Liver (tissue), 3 donors: ENCODE data around the gene KRT6B.

ENCODE experiments used
- EGR1 ChIP-seq, 2 donors: IDR thresholded peaks; 2 replicates each; pipeline ENCODE4 v1.6.1; 2016 to 2018; ENCODE audit warnings: antibody characterized with exemption in 2 of 2, low read depth in 2 of 2
- NR2F2 ChIP-seq: IDR thresholded peaks from 2 replicates; pipeline ENCODE4 v1.6.1; 2016; ENCODE audit warnings: antibody characterized with exemption
- RAD21 ChIP-seq, 2 donors: IDR thresholded peaks; 2 replicates each; pipeline ENCODE4 v1.6.1; 2016; ENCODE audit warnings: antibody characterized with exemption in 2 of 2, mild to moderate bottlenecking in 2 of 2
- TAF1 ChIP-seq: conservative IDR thresholded peaks from 2 replicates; pipeline ENCODE4 v1.6.1; 2016; ENCODE audit warnings: antibody characterized with exemption, mild to moderate bottlenecking
- YY1 ChIP-seq: IDR thresholded peaks from 2 replicates; pipeline ENCODE4 v1.6.1; 2016; ENCODE audit warnings: antibody characterized with exemption, mild to moderate bottlenecking
- TF ChIP-seq, protein P1 (sequence below): fragments of 150-350 bp; IDR thresholded peaks from 2 replicates; pipeline ENCODE4 v1.5.1; 2017; ENCODE audit warnings: improper control_type of control experiment, low read depth, low read length; ENCODE audit not compliant: missing input control
- TF ChIP-seq, protein P2 (sequence below): IDR thresholded peaks from 2 replicates; pipeline ENCODE4 v1.6.1; 2016; ENCODE audit warnings: antibody characterized with exemption, mild to moderate bottlenecking
- TF ChIP-seq, protein P3 (sequence below): IDR thresholded peaks from 2 replicates; pipeline ENCODE4 v1.6.1; 2016; ENCODE audit warnings: antibody characterized with exemption
- TF ChIP-seq, protein P4 (sequence below): IDR thresholded peaks from 2 replicates; pipeline ENCODE4 v1.6.1; 2016; ENCODE audit warnings: antibody characterized with exemption
- TF ChIP-seq, protein P5 (sequence below): IDR thresholded peaks from 2 replicates; pipeline ENCODE4 v1.6.1; 2016; ENCODE audit warnings: antibody characterized with exemption
- donor health status: healthy.
- donor health status: healthy.

DNA sequence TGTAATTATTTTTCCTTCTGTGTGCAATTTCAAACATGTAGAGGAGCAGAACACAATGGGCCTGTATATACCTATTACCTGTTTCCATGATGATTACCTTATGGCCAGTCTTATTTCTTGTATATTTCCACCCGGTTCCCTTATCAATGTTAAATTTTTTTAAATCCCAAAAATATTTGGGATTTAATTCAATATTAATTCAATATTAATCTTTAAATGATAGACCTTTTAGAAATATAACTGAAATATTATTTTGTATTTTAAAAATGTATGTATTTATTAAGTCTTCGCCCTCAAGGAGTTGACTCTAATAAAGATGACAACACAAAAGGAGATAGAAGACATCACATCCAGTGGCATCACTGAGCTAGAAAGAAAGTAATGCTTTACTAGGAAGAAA, 22.3 kb upstream of the KRT6B start:
- no peak for TF ChIP-seq TAF1
- TF ChIP-seq, protein P1, sequence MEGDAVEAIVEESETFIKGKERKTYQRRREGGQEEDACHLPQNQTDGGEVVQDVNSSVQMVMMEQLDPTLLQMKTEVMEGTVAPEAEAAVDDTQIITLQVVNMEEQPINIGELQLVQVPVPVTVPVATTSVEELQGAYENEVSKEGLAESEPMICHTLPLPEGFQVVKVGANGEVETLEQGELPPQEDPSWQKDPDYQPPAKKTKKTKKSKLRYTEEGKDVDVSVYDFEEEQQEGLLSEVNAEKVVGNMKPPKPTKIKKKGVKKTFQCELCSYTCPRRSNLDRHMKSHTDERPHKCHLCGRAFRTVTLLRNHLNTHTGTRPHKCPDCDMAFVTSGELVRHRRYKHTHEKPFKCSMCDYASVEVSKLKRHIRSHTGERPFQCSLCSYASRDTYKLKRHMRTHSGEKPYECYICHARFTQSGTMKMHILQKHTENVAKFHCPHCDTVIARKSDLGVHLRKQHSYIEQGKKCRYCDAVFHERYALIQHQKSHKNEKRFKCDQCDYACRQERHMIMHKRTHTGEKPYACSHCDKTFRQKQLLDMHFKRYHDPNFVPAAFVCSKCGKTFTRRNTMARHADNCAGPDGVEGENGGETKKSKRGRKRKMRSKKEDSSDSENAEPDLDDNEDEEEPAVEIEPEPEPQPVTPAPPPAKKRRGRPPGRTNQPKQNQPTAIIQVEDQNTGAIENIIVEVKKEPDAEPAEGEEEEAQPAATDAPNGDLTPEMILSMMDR, result no peak
- TF ChIP-seq NR2F2, result no peak
- TF ChIP-seq, protein P2, sequence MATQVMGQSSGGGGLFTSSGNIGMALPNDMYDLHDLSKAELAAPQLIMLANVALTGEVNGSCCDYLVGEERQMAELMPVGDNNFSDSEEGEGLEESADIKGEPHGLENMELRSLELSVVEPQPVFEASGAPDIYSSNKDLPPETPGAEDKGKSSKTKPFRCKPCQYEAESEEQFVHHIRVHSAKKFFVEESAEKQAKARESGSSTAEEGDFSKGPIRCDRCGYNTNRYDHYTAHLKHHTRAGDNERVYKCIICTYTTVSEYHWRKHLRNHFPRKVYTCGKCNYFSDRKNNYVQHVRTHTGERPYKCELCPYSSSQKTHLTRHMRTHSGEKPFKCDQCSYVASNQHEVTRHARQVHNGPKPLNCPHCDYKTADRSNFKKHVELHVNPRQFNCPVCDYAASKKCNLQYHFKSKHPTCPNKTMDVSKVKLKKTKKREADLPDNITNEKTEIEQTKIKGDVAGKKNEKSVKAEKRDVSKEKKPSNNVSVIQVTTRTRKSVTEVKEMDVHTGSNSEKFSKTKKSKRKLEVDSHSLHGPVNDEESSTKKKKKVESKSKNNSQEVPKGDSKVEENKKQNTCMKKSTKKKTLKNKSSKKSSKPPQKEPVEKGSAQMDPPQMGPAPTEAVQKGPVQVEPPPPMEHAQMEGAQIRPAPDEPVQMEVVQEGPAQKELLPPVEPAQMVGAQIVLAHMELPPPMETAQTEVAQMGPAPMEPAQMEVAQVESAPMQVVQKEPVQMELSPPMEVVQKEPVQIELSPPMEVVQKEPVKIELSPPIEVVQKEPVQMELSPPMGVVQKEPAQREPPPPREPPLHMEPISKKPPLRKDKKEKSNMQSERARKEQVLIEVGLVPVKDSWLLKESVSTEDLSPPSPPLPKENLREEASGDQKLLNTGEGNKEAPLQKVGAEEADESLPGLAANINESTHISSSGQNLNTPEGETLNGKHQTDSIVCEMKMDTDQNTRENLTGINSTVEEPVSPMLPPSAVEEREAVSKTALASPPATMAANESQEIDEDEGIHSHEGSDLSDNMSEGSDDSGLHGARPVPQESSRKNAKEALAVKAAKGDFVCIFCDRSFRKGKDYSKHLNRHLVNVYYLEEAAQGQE, result no peak
- TF ChIP-seq RAD21 (IDR thresholded peaks at IDR 0.05), result no peak
- TF ChIP-seq, protein P3, sequence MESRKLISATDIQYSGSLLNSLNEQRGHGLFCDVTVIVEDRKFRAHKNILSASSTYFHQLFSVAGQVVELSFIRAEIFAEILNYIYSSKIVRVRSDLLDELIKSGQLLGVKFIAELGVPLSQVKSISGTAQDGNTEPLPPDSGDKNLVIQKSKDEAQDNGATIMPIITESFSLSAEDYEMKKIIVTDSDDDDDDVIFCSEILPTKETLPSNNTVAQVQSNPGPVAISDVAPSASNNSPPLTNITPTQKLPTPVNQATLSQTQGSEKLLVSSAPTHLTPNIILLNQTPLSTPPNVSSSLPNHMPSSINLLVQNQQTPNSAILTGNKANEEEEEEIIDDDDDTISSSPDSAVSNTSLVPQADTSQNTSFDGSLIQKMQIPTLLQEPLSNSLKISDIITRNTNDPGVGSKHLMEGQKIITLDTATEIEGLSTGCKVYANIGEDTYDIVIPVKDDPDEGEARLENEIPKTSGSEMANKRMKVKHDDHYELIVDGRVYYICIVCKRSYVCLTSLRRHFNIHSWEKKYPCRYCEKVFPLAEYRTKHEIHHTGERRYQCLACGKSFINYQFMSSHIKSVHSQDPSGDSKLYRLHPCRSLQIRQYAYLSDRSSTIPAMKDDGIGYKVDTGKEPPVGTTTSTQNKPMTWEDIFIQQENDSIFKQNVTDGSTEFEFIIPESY, result no peak
- TF ChIP-seq, protein P4, sequence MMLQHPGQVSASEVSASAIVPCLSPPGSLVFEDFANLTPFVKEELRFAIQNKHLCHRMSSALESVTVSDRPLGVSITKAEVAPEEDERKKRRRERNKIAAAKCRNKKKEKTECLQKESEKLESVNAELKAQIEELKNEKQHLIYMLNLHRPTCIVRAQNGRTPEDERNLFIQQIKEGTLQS, result no peak
- TF ChIP-seq YY1, result no peak
- no peak for TF ChIP-seq EGR1 (IDR thresholded peaks at IDR 0.05; ENCODE audit: low read depth in 2 of 2)
- TF ChIP-seq, protein P5, sequence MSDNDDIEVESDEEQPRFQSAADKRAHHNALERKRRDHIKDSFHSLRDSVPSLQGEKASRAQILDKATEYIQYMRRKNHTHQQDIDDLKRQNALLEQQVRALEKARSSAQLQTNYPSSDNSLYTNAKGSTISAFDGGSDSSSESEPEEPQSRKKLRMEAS, result no peak
